ENCODE results near the gene NDUFA7. TPM values are rescaled to one million over a fixed set of nuclear protein-coding genes. Genes with fewer than 3 reads are reported as not detected.

Gene NDUFA7
- total and polyA plus RNA-seq, 2 of the 13 experiments (the other 11 are each of a cell fraction or from before 2014, with no cell fraction given), result 64.5 to 71.5 TPM

- peak; percentile 29; the same call in 1 of the 2 replicates for TF ChIP-seq ZMYM2 (CRISPR knock-in tag; IDR thresholded peaks at IDR 0.05)
- no peak for TF ChIP-seq KLF13 (CRISPR knock-in tag; IDR thresholded peaks at IDR 0.05)
- no peak for TF ChIP-seq ZNF777 (CRISPR knock-in tag; IDR thresholded peaks at IDR 0.05)
- no peak for TF ChIP-seq PBX2 (CRISPR knock-in tag; IDR thresholded peaks at IDR 0.05)
- TF ChIP-seq NFIC (IDR thresholded peaks at IDR 0.05; ENCODE audit: low read length), result no peak
- TF ChIP-seq HDAC2 (CRISPR knock-in tag; IDR thresholded peaks at IDR 0.05), result no peak
- no peak for TF ChIP-seq ZNF746 (CRISPR knock-in tag; IDR thresholded peaks at IDR 0.05)
- TF ChIP-seq ZBTB2 (CRISPR knock-in tag; IDR thresholded peaks at IDR 0.05; ENCODE audit: low read depth), result no peak
- TF ChIP-seq ZBTB7B (CRISPR knock-in tag; IDR thresholded peaks at IDR 0.05), result no peak
- peak; percentile 49; the same call in 1 of the 2 replicates for TF ChIP-seq LCORL (IDR thresholded peaks at IDR 0.05)
- TF ChIP-seq LCORL (CRISPR knock-in tag; IDR thresholded peaks at IDR 0.05), result peak; percentile 46; the same call in 1 of the 2 replicates
- TF ChIP-seq ZMYM3 (CRISPR knock-in tag; IDR thresholded peaks at IDR 0.05), result peak; percentile 23; the same call in 1 of the 2 replicates
Measured at GRCh38 chr19:8360196-8360595, 39.0 kb upstream of the NDUFA7 start (continued).

GRCh38 chr19:8358948-8359347 is 37.8 kb upstream of the NDUFA7 start:
- in situ Hi-C loops (cut with HindIII; ENCODE audit: extremely low pct_ligation_motif_present, low pct_unique_long_range_greater_than_20kb) (no loop called here), intact Hi-C loops (cut with micrococcal nuclease; ENCODE audit: unreplicated experiment) (loop anchor here (10.0 kb wide), 1 partner anchor 86 kb away; the partner anchor contains the start of gene HNRNPM)
- CTCF ChIA-PET (ENCODE audit: low intra/inter-chr PET ratio, low total read pairs), result no interaction called here
- TF ChIP-seq ZNF770 (CRISPR knock-in tag; IDR thresholded peaks at IDR 0.05) (peak; percentile 26; the same call in 1 of the 2 replicates), ZNF704 (CRISPR knock-in tag; IDR thresholded peaks at IDR 0.05; ENCODE audit: borderline replicate concordance) (no peak), HIC2 (CRISPR knock-in tag; IDR thresholded peaks at IDR 0.05; ENCODE audit: low read depth) (no peak)
- FAIRE-seq (no peak), ATAC-seq (no peak), DNase-seq (ENCODE audit: low spot score) (no peak)
- Histone ChIP-seq H3K9me3 (ENCODE audit: low read length) (no peaks in the 10 kb centered on the region), H3K9ac (ENCODE audit: insufficient read depth, low read depth, low read length) (no peak overlapping the region), H3K27me3 (ENCODE audit: control insufficient read depth in 1 of 2, insufficient read depth in 2 of 2, low read length in 2 of 2) (peaks cover 0 to 3% of the 10 kb centered on the region in 2 experiments; a peak in 1 of 5 replicates), H2AFZ (ENCODE audit: low read length) (no peak overlapping the region), H3K27ac (ENCODE audit: extremely low read length, insufficient read depth, low read length) (no peak overlapping the region), H3K36me3 (replicated peaks in 1 of 2; ENCODE audit: control insufficient read depth in 1 of 2, insufficient read depth in 2 of 2, low read length in 2 of 2) (no peaks in the 10 kb centered on the region), H4K20me1 (ENCODE audit: insufficient read depth, low read length) (no peaks in the 10 kb centered on the region), H3K4me1 (ENCODE audit: insufficient read depth, low read length) (peaks cover 78% of the 10 kb centered on the region), H3K79me2 (ENCODE audit: insufficient read depth, low read length) (no peaks in the 10 kb centered on the region), H3K4me2 (ENCODE audit: low read depth, low read length) (no peak overlapping the region), H3K4me3 (replicated peaks in 1 of 3; ENCODE audit: insufficient read depth in 1 of 3, low read depth in 2 of 3, low read length in 3 of 3) (no peak overlapping the region)
- WGBS (ENCODE audit: low lambda C conversion rate), result 86% methylated on average over 6 of the region's 6 CpGs
- BruUV-seq (replicated peaks), result no TSS peak
- POLR2A ChIA-PET, result interaction anchor here (0.9 to 2.6 kb wide), 2 partner anchors 15 to 18 kb away, joined by 3 to 8 read pairs; no protein-coding TSS in a partner anchor

All from HepG2 (cell line).